ENCODE results near the gene ADGRV1. TPM values are rescaled to one million over a fixed set of nuclear protein-coding genes. Genes with fewer than 3 reads are reported as not detected.

ADGRV1 gene
- total RNA-seq, 4 donors from 2014 or later = 2.5 to 7.5 (median 4.5) TPM

DNA sequence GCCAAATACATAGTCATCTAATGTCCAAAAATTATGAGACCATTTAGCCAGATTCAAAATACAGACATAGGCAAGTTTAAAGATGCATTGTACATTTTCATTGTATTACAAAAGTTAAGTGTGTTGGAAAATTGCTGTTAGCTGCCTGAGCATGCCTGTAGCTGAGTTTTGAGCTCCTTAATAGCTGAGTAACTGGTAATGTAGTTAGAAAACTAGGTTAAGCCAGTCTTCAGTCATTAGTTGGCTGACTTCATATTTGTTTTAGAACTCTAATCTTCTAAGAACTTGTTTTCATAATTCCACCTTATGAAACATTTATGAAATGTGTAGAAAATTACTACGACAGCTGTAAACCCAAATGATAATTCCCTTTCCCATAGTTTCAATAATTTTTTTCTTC lies 531.2 kb downstream of the ADGRV1 start:
- WGBS = 61% methylated on average over 1 of the region's 1 CpG
- DNase-seq (ENCODE audit: low spot score in 2 of 2) = no peak
- Histone ChIP-seq H3K36me3 (no peaks in the 10 kb centered on the region), H3K9me3 (no peaks in the 10 kb centered on the region), H3K27ac (no peak overlapping the region), H3K4me1 (peaks cover 5% of the 10 kb centered on the region), H3K4me3 (no peak overlapping the region), H3K27me3 (no peaks in the 10 kb centered on the region)
- TF ChIP-seq POLR2AphosphoS5 (IDR thresholded peaks at IDR 0.05) (no peak), EP300 (IDR thresholded peaks at IDR 0.05) (no peak), CTCF (IDR thresholded peaks at IDR 0.05) (no peak), POLR2A (IDR thresholded peaks at IDR 0.05) (no peak)

- 84% methylated on average over 1 of the region's 1 CpG for WGBS
- H3K4me3 ChIP-seq = no peak overlapping the region
Observed at GRCh38 chr5:91090995-91091394, 532.4 kb downstream of the ADGRV1 start.

GRCh38 chr5:91091471-91092234 lies 533.1 kb downstream of the ADGRV1 start:
- Histone ChIP-seq H3K9me3 (no peaks in the 10 kb centered on the region), H3K4me3 (no peak overlapping the region), H3K36me3 (no peaks in the 10 kb centered on the region), H3K27me3 (no peaks in the 10 kb centered on the region), H3K27ac (no peak overlapping the region), H3K4me1 (peaks cover 5% of the 10 kb centered on the region)
- no peak for TF ChIP-seq POLR2A (IDR thresholded peaks at IDR 0.05)
- no peak for TF ChIP-seq POLR2AphosphoS5 (IDR thresholded peaks at IDR 0.05)
- no peak for TF ChIP-seq EP300 (IDR thresholded peaks at IDR 0.05)
- no peak for TF ChIP-seq CTCF (IDR thresholded peaks at IDR 0.05)
- DNase-seq (ENCODE audit: low spot score in 2 of 2) = no peak
- WGBS = 77% methylated on average over 4 of the region's 4 CpGs

More at GRCh38 chr5:91090995-91091394, 532.4 kb downstream of the ADGRV1 start:
- Histone ChIP-seq H3K4me1 (peaks cover 5% of the 10 kb centered on the region), H3K27me3 (no peaks in the 10 kb centered on the region), H3K9me3 (no peaks in the 10 kb centered on the region), H3K36me3 (no peaks in the 10 kb centered on the region), H3K27ac (no peak overlapping the region)
- TF ChIP-seq CTCF (IDR thresholded peaks at IDR 0.05) (no peak), POLR2A (IDR thresholded peaks at IDR 0.05) (no peak), POLR2AphosphoS5 (IDR thresholded peaks at IDR 0.05) (no peak), EP300 (IDR thresholded peaks at IDR 0.05) (no peak)
- no peak for DNase-seq (ENCODE audit: low spot score in 2 of 2)

DNA sequence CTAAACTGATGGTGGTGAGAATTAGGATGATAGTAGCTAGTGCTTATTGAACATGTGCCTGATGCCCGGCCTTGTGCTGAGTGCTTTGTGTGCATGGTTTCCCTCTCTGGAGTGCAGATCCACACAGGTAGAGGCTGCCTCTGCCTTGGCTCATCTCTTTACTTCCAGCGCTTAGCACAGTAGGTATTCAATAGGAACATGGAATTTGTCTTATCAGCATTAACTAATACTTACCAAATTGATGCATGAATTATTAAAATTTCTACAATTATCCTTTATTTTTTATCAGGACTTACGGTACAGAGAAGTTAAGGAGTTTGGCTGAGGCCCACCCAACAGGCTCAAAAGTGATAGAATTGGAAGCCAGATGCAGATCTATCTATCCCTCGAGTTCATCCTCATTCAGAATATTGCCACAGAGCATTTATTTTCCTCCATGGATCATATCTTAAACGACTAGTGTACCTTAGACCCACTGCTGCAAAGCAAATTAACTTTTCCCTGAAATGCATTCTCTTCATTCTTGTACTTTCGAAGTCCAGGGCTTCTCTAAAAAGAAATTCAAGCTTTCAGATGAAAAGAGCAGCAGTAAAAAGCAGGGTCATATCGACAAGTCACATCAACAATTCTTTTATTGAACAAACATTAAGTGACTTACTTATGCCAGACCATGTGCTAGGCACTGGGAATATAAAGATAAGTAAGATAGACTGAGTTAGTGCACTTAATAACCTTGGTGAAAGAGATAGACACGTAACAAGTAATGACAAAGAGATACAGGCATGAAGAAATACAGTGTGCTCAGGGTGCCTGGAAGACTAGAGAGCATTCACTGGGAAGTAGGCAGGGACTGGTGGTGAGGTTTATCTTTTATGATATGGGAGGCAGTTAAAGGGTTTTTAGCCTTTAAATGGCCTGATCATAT lies 534.5 kb downstream of the ADGRV1 start:
- 90% methylated on average over 8 of the region's 8 CpGs for WGBS
- no peak for TF ChIP-seq CTCF (IDR thresholded peaks at IDR 0.05)
- H3K27ac ChIP-seq = no peak overlapping the region
- H3K9me3 ChIP-seq = no peaks in the 10 kb centered on the region
- peaks cover 6% of the 10 kb centered on the region for H3K4me1 ChIP-seq
- no peak for DNase-seq (ENCODE audit: low spot score in 2 of 2)
- H3K36me3 ChIP-seq = no peaks in the 10 kb centered on the region
- H3K4me3 ChIP-seq = no peak overlapping the region
- H3K27me3 ChIP-seq = no peaks in the 10 kb centered on the region

GRCh38 chr5:91095313-91095712 lies 536.7 kb downstream of the ADGRV1 start:
- no peak for DNase-seq (ENCODE audit: low spot score in 2 of 2)
- TF ChIP-seq POLR2A (IDR thresholded peaks at IDR 0.05) (no peak), CTCF (IDR thresholded peaks at IDR 0.05) (no peak), EP300 (IDR thresholded peaks at IDR 0.05) (no peak), POLR2AphosphoS5 (IDR thresholded peaks at IDR 0.05) (no peak)
- WGBS = 87% methylated on average over 3 of the region's 3 CpGs
- H3K36me3 ChIP-seq = no peaks in the 10 kb centered on the region
- H3K9me3 ChIP-seq = no peaks in the 10 kb centered on the region
- no peak overlapping the region for H3K27ac ChIP-seq
- H3K4me3 ChIP-seq = no peak overlapping the region
- H3K4me1 ChIP-seq = peaks cover 14% of the 10 kb centered on the region
- no peaks in the 10 kb centered on the region for H3K27me3 ChIP-seq
